HepG2 (cell line): ENCODE measurements around the gene MTSS2. TPM values are rescaled to one million over a fixed set of nuclear protein-coding genes. Genes with fewer than 3 reads are reported as not detected.

ENCODE experiments used
- AGO1 ChIP-seq: fragments of 200-400 bp; formaldehyde crosslinking; IDR thresholded peaks from 2 replicates; pipeline ENCODE4 v1.6.1; 2017; ENCODE audit warnings: mild to moderate bottlenecking, low read depth, low read length, moderate library complexity; ENCODE audit not compliant: poor library complexity, severe bottlenecking
- AKAP8 ChIP-seq: sonication (generic); formaldehyde crosslinking; IDR thresholded peaks from 2 replicates; pipeline ENCODE4 v1.5.1; 2020; ENCODE audit warnings: mild to moderate bottlenecking, missing genetic modification reagents
- ATF7-NPFF ChIP-seq: sonication (generic); formaldehyde crosslinking; IDR thresholded peaks from 2 replicates; pipeline ENCODE4 v1.8.1; 2023; ENCODE audit warnings: mild to moderate bottlenecking, low read depth, missing genetic modification reagents, moderate library complexity
- CREM ChIP-seq, 2 experiments: sonication (generic) in 1 of 2; formaldehyde crosslinking in 1 of 2; IDR thresholded peaks; 2 replicates each; pipeline versions ENCODE4 v1.4.0 to v1.6.1; 2016 to 2020; ENCODE audit warnings: antibody characterized with exemption in 1 of 2, mild to moderate bottlenecking in 1 of 2, missing genetic modification reagents in 1 of 2
- FOXK2 ChIP-seq: fragments of 450-650 bp; IDR thresholded peaks from 2 replicates; pipeline ENCODE4 v1.6.1; 2016
- HIVEP1 ChIP-seq: sonication (generic); formaldehyde crosslinking; IDR thresholded peaks from 2 replicates; pipeline ENCODE4 v1.4.0; 2020; ENCODE audit warnings: mild to moderate bottlenecking, missing genetic modification reagents
- HNF4A ChIP-seq: sonication (generic); formaldehyde crosslinking; IDR thresholded peaks from 2 replicates; pipeline ENCODE4 v1.4.0; 2020; ENCODE audit warnings: missing genetic modification reagents
- HNF4G ChIP-seq, 2 experiments: sonication (generic) in 1 of 2; formaldehyde crosslinking in 1 of 2; IDR thresholded peaks; 2 replicates each; pipeline versions ENCODE4 v1.4.0 to v1.6.1; 2011 to 2020; ENCODE audit warnings: borderline replicate concordance in 2 of 2, low read depth in 2 of 2, mild to moderate bottlenecking in 2 of 2, low read length in 1 of 2, missing genetic modification reagents in 1 of 2, moderate library complexity in 1 of 2
- KLF15 ChIP-seq: sonication (generic); formaldehyde crosslinking; IDR thresholded peaks from 2 replicates; pipeline ENCODE4 v1.8.1; 2023; ENCODE audit warnings: borderline replicate concordance, mild to moderate bottlenecking, inconsistent platforms, missing genetic modification reagents, mixed read lengths
- MED8 ChIP-seq: sonication (generic); formaldehyde crosslinking; IDR thresholded peaks from 2 replicates; pipeline ENCODE4 v1.8.1; 2023; ENCODE audit warnings: mild to moderate bottlenecking, missing genetic modification reagents; ENCODE audit not compliant: insufficient replicate concordance
- NKX3-1 ChIP-seq: sonication (generic); formaldehyde crosslinking; IDR thresholded peaks from 2 replicates; pipeline ENCODE4 v1.5.0; 2020; ENCODE audit warnings: missing genetic modification reagents
- PAWR ChIP-seq: sonication (generic); formaldehyde crosslinking; IDR thresholded peaks from 2 replicates; pipeline ENCODE4 v1.4.0; 2020; ENCODE audit warnings: missing genetic modification reagents, mild to moderate bottlenecking, borderline replicate concordance
- SMAD3 ChIP-seq: sonication (generic); formaldehyde crosslinking; IDR thresholded peaks from 2 replicates; pipeline ENCODE4 v1.4.0; 2020; ENCODE audit warnings: missing genetic modification reagents
- TEAD3 ChIP-seq: optimal IDR thresholded peaks from 2 replicates; pipeline ENCODE3; 2016; ENCODE audit warnings: borderline replicate concordance
- ZC3H13 ChIP-seq: sonication (generic); formaldehyde crosslinking; IDR thresholded peaks from 2 replicates; pipeline ENCODE4 v1.8.1; 2023; ENCODE audit warnings: mild to moderate bottlenecking, missing genetic modification reagents, moderate library complexity
- ZIK1 ChIP-seq: sonication (generic); formaldehyde crosslinking; IDR thresholded peaks from 2 replicates; pipeline ENCODE4 v1.5.0; 2020; ENCODE audit warnings: mild to moderate bottlenecking, low read depth, missing genetic modification reagents, borderline replicate concordance
- ZMYM4 ChIP-seq: sonication (generic); formaldehyde crosslinking; IDR thresholded peaks from 2 replicates; pipeline ENCODE4 v1.8.1; 2023; ENCODE audit warnings: mild to moderate bottlenecking, missing genetic modification reagents
- ZNF256 ChIP-seq: sonication (generic); formaldehyde crosslinking; conservative IDR thresholded peaks from 2 replicates; pipeline ENCODE4 v1.4.0; 2020; ENCODE audit warnings: missing genetic modification reagents
- ZNF263 ChIP-seq: sonication (generic); formaldehyde crosslinking; IDR thresholded peaks from 2 replicates; pipeline ENCODE4 v1.4.0; 2020; ENCODE audit warnings: missing genetic modification reagents
- ZNF674 ChIP-seq: sonication (generic); formaldehyde crosslinking; IDR thresholded peaks from 2 replicates; pipeline ENCODE4 v1.5.0; 2020; ENCODE audit warnings: low read depth, mild to moderate bottlenecking, missing genetic modification reagents
- ZNF746 ChIP-seq: sonication (generic); formaldehyde crosslinking; IDR thresholded peaks from 2 replicates; pipeline ENCODE4 v1.8.0; 2022; ENCODE audit warnings: mild to moderate bottlenecking, missing genetic modification reagents
- ZZZ3 ChIP-seq: sonication (generic); formaldehyde crosslinking; IDR thresholded peaks from 2 replicates; pipeline ENCODE4 v1.4.0; 2020; ENCODE audit warnings: missing genetic modification reagents, mild to moderate bottlenecking, borderline replicate concordance
- polyA plus RNA-seq, 8 experiments: library from polyadenylated mRNA; depleted of rRNA in 3 of 8; stranded (reverse) in 7 of 8; unstranded in 1 of 8; fragments of >200 nt; fragmentation: Illumina TruSeq in 4 of 8; extraction: Trizol in 4 of 8; gene quantifications; 2 replicates each; pipeline versions ENCODE4 v1.2.1 to v1.2.3, GENCODE V29; 2011 to 2016; ENCODE audit warnings: low read depth in 4 of 8, missing spikeins in 1 of 8, mixed read lengths in 1 of 8; ENCODE audit not compliant: insufficient read depth in 1 of 8
- total RNA-seq, 5 experiments: library from RNA; depleted of rRNA; stranded (reverse); fragments of >200 nt; fragmentation: Illumina TruSeq; extraction: Trizol; gene quantifications; 2 replicates each; pipeline ENCODE4 v1.2.3, GENCODE V29; 2016; ENCODE audit warnings: low read depth in 1 of 5
- TF ChIP-seq, protein P1 (sequence below): sonication (generic); formaldehyde crosslinking; IDR thresholded peaks from 2 replicates; pipeline ENCODE4 v1.4.0; 2020; ENCODE audit warnings: missing genetic modification reagents, borderline replicate concordance
- TF ChIP-seq, protein P2 (sequence below): sonication (generic); formaldehyde crosslinking; IDR thresholded peaks from 2 replicates; pipeline ENCODE4 v1.4.0; 2020; ENCODE audit warnings: missing genetic modification reagents, mild to moderate bottlenecking, borderline replicate concordance

MTSS2 gene
- total and polyA plus RNA-seq, 2 of the 13 experiments (the other 11 are each of a cell fraction or from before 2014, with no cell fraction given): 132 to 242 TPM

DNA sequence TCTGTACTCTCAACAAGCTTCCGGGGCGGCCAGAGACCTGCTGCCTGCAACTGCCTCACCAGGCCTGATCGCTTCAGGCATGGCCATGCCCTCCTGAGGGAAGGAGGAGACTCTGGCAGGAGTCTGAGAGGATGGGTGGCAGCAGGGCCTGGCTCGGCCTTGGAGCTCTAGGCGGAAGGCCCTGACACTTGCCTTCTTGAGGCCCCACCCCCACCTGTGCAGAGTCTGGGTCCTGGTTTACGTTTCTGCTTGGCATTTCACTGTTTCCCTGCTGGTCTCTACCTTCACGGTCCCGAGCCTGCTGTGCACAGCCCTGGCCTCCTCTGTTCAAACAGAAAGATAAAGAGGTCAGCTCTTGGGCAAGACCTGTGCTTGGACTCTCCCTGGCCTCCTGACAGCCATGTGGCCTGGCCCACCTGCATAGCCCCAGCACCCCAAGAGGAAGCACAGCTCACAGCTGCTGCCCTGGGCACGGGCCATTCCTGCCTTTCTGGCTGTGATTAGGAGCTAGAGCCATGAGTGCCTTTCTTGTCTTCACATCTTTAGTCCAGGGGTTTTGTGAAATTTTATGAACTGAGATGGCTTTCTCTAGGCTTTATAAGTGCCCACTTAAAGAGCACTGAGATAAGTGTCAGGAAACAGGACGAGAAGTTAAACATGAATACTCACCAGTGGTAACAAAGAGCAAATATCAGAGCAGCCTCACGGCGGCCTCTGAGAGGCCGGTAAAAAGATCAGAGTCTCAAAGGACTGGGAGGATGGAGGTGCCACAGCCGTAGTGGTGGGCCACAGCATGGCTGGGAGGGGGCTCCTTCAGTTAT, 25.6 kb upstream of the MTSS2 start (continued):
- TF ChIP-seq, protein P1, sequence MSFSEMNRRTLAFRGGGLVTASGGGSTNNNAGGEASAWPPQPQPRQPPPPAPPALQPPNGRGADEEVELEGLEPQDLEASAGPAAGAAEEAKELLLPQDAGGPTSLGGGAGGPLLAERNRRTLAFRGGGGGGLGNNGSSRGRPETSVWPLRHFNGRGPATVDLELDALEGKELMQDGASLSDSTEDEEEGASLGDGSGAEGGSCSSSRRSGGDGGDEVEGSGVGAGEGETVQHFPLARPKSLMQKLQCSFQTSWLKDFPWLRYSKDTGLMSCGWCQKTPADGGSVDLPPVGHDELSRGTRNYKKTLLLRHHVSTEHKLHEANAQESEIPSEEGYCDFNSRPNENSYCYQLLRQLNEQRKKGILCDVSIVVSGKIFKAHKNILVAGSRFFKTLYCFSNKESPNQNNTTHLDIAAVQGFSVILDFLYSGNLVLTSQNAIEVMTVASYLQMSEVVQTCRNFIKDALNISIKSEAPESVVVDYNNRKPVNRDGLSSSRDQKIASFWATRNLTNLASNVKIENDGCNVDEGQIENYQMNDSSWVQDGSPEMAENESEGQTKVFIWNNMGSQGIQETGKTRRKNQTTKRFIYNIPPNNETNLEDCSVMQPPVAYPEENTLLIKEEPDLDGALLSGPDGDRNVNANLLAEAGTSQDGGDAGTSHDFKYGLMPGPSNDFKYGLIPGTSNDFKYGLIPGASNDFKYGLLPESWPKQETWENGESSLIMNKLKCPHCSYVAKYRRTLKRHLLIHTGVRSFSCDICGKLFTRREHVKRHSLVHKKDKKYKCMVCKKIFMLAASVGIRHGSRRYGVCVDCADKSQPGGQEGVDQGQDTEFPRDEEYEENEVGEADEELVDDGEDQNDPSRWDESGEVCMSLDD (CRISPR knock-in tag): peak; percentile 93
- TF ChIP-seq FOXK2: no peak
- no peak for TF ChIP-seq ZZZ3 (CRISPR knock-in tag)
- TF ChIP-seq SMAD3 (CRISPR knock-in tag): peak; percentile 92
- 0 out of 2 replicates have a peak, but pooled peaks have one; percentile 13 for TF ChIP-seq ZNF256 (CRISPR knock-in tag)
- peak; percentile 88 for TF ChIP-seq ZNF746 (CRISPR knock-in tag)
- peak; percentile 95 for TF ChIP-seq HIVEP1 (CRISPR knock-in tag)
- TF ChIP-seq KLF15: 0 out of 2 replicates have a peak, but pooled peaks have one; percentile 86
- 0 out of 2 replicates have a peak, but pooled peaks have one; percentile 65 for TF ChIP-seq ZIK1
- TF ChIP-seq PAWR (CRISPR knock-in tag): no peak
- TF ChIP-seq HNF4A: peak; percentile 78
- peak; percentile 91 for TF ChIP-seq MED8
- TF ChIP-seq, protein P2, sequence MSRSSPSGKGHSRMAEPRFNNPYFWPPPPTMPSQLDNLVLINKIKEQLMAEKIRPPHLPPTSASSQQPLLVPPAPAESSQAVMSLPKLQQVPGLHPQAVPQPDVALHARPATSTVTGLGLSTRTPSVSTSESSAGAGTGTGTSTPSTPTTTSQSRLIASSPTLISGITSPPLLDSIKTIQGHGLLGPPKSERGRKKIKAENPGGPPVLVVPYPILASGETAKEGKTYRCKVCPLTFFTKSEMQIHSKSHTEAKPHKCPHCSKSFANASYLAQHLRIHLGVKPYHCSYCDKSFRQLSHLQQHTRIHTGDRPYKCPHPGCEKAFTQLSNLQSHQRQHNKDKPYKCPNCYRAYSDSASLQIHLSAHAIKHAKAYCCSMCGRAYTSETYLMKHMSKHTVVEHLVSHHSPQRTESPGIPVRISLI (CRISPR knock-in tag): 0 out of 2 replicates have a peak, but pooled peaks have one; percentile 37
- peak; percentile 47; the same call in 1 of the 2 replicates for TF ChIP-seq ATF7-NPFF (CRISPR knock-in tag)
- TF ChIP-seq CREM (IDR thresholded peaks at IDR 0.05): peak; percentile 43; the same call in 1 of the 2 replicates
- no peak for TF ChIP-seq CREM (CRISPR knock-in tag; IDR thresholded peaks at IDR 0.05)
- TF ChIP-seq HNF4G (IDR thresholded peaks at IDR 0.05; ENCODE audit: borderline replicate concordance, low read depth, low read length): peak; percentile 39; the same call in 1 of the 2 replicates
- TF ChIP-seq HNF4G (CRISPR knock-in tag; IDR thresholded peaks at IDR 0.05; ENCODE audit: borderline replicate concordance, low read depth): peak; percentile 54; the same call in 1 of the 2 replicates
- TF ChIP-seq ZC3H13 (CRISPR knock-in tag): no peak
- TF ChIP-seq ZNF674 (CRISPR knock-in tag): no peak
- peak; percentile 81; the same call in 1 of the 2 replicates for TF ChIP-seq NKX3-1 (CRISPR knock-in tag)
- TF ChIP-seq ZNF263: peak; percentile 27; the same call in 1 of the 2 replicates
- TF ChIP-seq ZMYM4 (CRISPR knock-in tag): peak; percentile 83
- 0 out of 2 replicates have a peak, but pooled peaks have one; percentile 74 for TF ChIP-seq AKAP8 (CRISPR knock-in tag)
- TF ChIP-seq TEAD3 (CRISPR knock-in tag): peak; percentile 52
- TF ChIP-seq AGO1: peak; percentile 57
